ENCODE measurements around the gene MT1H. TPM values are rescaled to one million over a fixed set of nuclear protein-coding genes. Genes with fewer than 3 reads are reported as not detected.

MT1H gene
- total and polyA plus RNA-seq, 2 of the 13 experiments (the other 11 are each of a cell fraction or from before 2014, with no cell fraction given), result 0.60 TPM; not detected in 1

- Histone ChIP-seq H3K36me3 (replicated peaks in 1 of 2; ENCODE audit: control insufficient read depth in 1 of 2, insufficient read depth in 2 of 2, low read length in 2 of 2) (no peaks in the 10 kb centered on the region), H3K79me2 (ENCODE audit: insufficient read depth, low read length) (no peaks in the 10 kb centered on the region), H3K4me2 (ENCODE audit: low read depth, low read length) (no peak overlapping the region), H3K4me1 (ENCODE audit: insufficient read depth, low read length) (peaks cover 24% of the 10 kb centered on the region), H3K27me3 (ENCODE audit: control insufficient read depth in 1 of 2, insufficient read depth in 2 of 2, low read length in 2 of 2) (peaks cover 2 to 28% of the 10 kb centered on the region in 2 experiments; a peak in 3 of 5 replicates), H3K9ac (ENCODE audit: insufficient read depth, low read depth, low read length) (no peak overlapping the region), H3K27ac (ENCODE audit: extremely low read length, insufficient read depth, low read length) (no peak overlapping the region), H4K20me1 (ENCODE audit: insufficient read depth, low read length) (no peaks in the 10 kb centered on the region), H3K4me3 (replicated peaks in 1 of 3; ENCODE audit: insufficient read depth in 1 of 3, low read depth in 2 of 3, low read length in 3 of 3) (no peak overlapping the region), H3K9me3 (ENCODE audit: low read length) (no peaks in the 10 kb centered on the region), H2AFZ (ENCODE audit: low read length) (no peak overlapping the region)
- no peak for FAIRE-seq
- TF ChIP-seq ZNF367 (CRISPR knock-in tag; IDR thresholded peaks at IDR 0.05; ENCODE audit: borderline replicate concordance) (no peak), GFI1 (CRISPR knock-in tag; IDR thresholded peaks at IDR 0.05; ENCODE audit: borderline replicate concordance) (no peak), THAP7 (CRISPR knock-in tag; IDR thresholded peaks at IDR 0.05) (no peak), SKI (IDR thresholded peaks at IDR 0.05; ENCODE audit: partially characterized antibody) (no peak), YEATS2 (CRISPR knock-in tag; IDR thresholded peaks at IDR 0.05; ENCODE audit: borderline replicate concordance) (no peak), CREB1 (IDR thresholded peaks at IDR 0.05) (no peak), CREB1 (CRISPR knock-in tag; IDR thresholded peaks at IDR 0.05) (no peak), ZBTB43 (CRISPR knock-in tag; conservative IDR thresholded peaks at IDR 0.05) (no peak), KLF6 (CRISPR knock-in tag; IDR thresholded peaks at IDR 0.05) (no peak), PBX3 (CRISPR knock-in tag; IDR thresholded peaks at IDR 0.05; ENCODE audit: borderline replicate concordance) (no peak), TP53 (CRISPR knock-in tag; conservative IDR thresholded peaks at IDR 0.05) (no peak), ZNF747 (CRISPR knock-in tag; IDR thresholded peaks at IDR 0.05; ENCODE audit: borderline replicate concordance) (no peak), RXRA (CRISPR knock-in tag; IDR thresholded peaks at IDR 0.05) (no peak), CEBPB (IDR thresholded peaks at IDR 0.05; ENCODE audit: borderline replicate concordance, low read depth, low read length) (no peak)
- CTCF ChIA-PET (ENCODE audit: low intra/inter-chr PET ratio, low total read pairs), result no interaction called here
- whole genome bisulfite sequencing (ENCODE audit: low lambda C conversion rate), result 14% methylated on average over 1 of the region's 1 CpG
- POLR2A ChIA-PET, result no interaction called here
- BruUV-seq (replicated peaks), result no TSS peak
- in situ Hi-C loops (cut with HindIII; ENCODE audit: extremely low pct_ligation_motif_present, low pct_unique_long_range_greater_than_20kb), result no loop called here
- DNase-seq (ENCODE audit: low spot score), result no peak
- intact Hi-C loops (cut with micrococcal nuclease; ENCODE audit: unreplicated experiment), result loop anchor here (10.0 kb wide), 1 partner anchor 48 kb away; the partner anchor contains the start of gene MT2A
- ATAC-seq, result no peak
These were observed 17.0 kb upstream of the MT1H start for GRCh38 chr16:56652600-56652999.

Data from HepG2 (cell line).